ENCODE results near the gene CD7. TPM values are rescaled to one million over a fixed set of nuclear protein-coding genes. Genes with fewer than 3 reads are reported as not detected.

CD7 gene
- total and polyA plus RNA-seq, 8 donors, result 0.28 to 1.3 (median 0.98) TPM

- WGBS, 2 donors, result 44 to 51% methylated on average over 10 of the region's 10 CpGs
- H3K36me3 ChIP-seq, result peaks cover 0 to 14% (median 0%) of the 10 kb centered on the region in 3 donors
- no peak for ATAC-seq
- no peaks in the 10 kb centered on the region for H3K27me3 ChIP-seq
- no peak for TF ChIP-seq CTCF (IDR thresholded peaks at IDR 0.05)
- H3K4me1 ChIP-seq, result peaks cover 50 to 68% (median 52%) of the 10 kb centered on the region in 3 donors
- peak in 1 of 6 donors; percentile 42 for DNase-seq
- no peaks in the 10 kb centered on the region for H3K9me3 ChIP-seq
- no peak for FAIRE-seq
- H3K4me3 ChIP-seq, result no peak overlapping the region
- intact Hi-C loops (cut with DNase I), result no loop called here
- H3K27ac ChIP-seq, result peak overlapping the region in 2 of 4 donors; percentile 86 to 92
Measured at GRCh38 chr17:82269138-82269881, 48.1 kb downstream of the CD7 start.

- intact Hi-C loops (cut with DNase I), result no loop called here
- WGBS, 2 donors, result 7 to 8% methylated on average over 21 of the region's 21 CpGs
Measured at GRCh38 chr17:82267575-82268379, 49.6 kb downstream of the CD7 start.

GRCh38 chr17:82266142-82266541 is 51.3 kb downstream of the CD7 start:
- peaks cover 36 to 54% (median 41%) of the 10 kb centered on the region in 3 donors for H3K4me1 ChIP-seq
- intact Hi-C loops (cut with DNase I), result no loop called here
- DNase-seq, result peak in 1 of 6 donors; percentile 21
- no peak for FAIRE-seq
- no peak for ATAC-seq
- peaks cover 0 to 41% (median 0%) of the 10 kb centered on the region in 3 donors for H3K36me3 ChIP-seq
- H3K27me3 ChIP-seq, result no peaks in the 10 kb centered on the region
- H3K4me3 ChIP-seq, result no peak overlapping the region
- WGBS, 2 donors, result 85 to 87% methylated on average over 10 of the region's 10 CpGs
- H3K27ac ChIP-seq, result peak overlapping the region in 3 of 4 donors; percentile 85 to 98 (median 86)
- H3K9me3 ChIP-seq, result no peaks in the 10 kb centered on the region
- no peak for TF ChIP-seq CTCF (IDR thresholded peaks at IDR 0.05)

More at GRCh38 chr17:82267575-82268379, 49.6 kb downstream of the CD7 start:
- FAIRE-seq, result peak; percentile 73
- H3K4me3 ChIP-seq, result peak overlapping the region in 2 of 4 donors; percentile 6 to 23
- ATAC-seq, result peak; percentile 92 to 96 (median 94)
- peak overlapping the region; percentile 85 to 98 (median 89) for H3K27ac ChIP-seq
- no peaks in the 10 kb centered on the region for H3K27me3 ChIP-seq
- no peaks in the 10 kb centered on the region for H3K9me3 ChIP-seq
- peak; percentile 90 to 98 (median 96) for DNase-seq
- peaks cover 0 to 29% (median 0%) of the 10 kb centered on the region in 3 donors for H3K36me3 ChIP-seq
- no peak for TF ChIP-seq CTCF (IDR thresholded peaks at IDR 0.05)
- peaks cover 45 to 66% (median 52%) of the 10 kb centered on the region in 3 donors for H3K4me1 ChIP-seq

Other genes with a start within 250 kb of the CD7 start
- 10 to 100 TPM; 12.4 to 69.4 (median 31.5) TPM for gene FASN, start 219.4 kb downstream of the CD7 start, total RNA-seq
- 10 to 100 TPM; 31.8 to 50.2 TPM for gene FASN, start 219.4 kb downstream of the CD7 start, polyA plus RNA-seq
- gene CCDC57, start 104.8 kb downstream of the CD7 start, total RNA-seq, result 10 to 100 TPM; 19.6 to 31.8 (median 22.9) TPM
- 100 to 1,000 TPM; 135 to 176 TPM for gene CCDC57, start 104.8 kb downstream of the CD7 start, polyA plus RNA-seq
- gene SLC16A3, start 88.6 kb downstream of the CD7 start, total RNA-seq, result 10 to 100 TPM in 2 of 6 donors, 1 to 10 TPM in 4; 1.2 to 22.8 (median 4.2) TPM
- 1 to 10 TPM; 3.5 TPM for gene SLC16A3, start 88.6 kb downstream of the CD7 start, polyA plus RNA-seq
- 10 to 100 TPM; 47.1 to 81.6 (median 62.5) TPM for gene CSNK1D, start 43.9 kb downstream of the CD7 start, total RNA-seq
- 100 to 1,000 TPM; 101 to 107 TPM for gene CSNK1D, start 43.9 kb downstream of the CD7 start, polyA plus RNA-seq
- gene SECTM1, start 16.2 kb upstream of the CD7 start, total RNA-seq, result 1 to 10 TPM in 5 of 6 donors, under 1 TPM in 1; 0.74 to 7.4 (median 1.4) TPM
- gene SECTM1, start 16.2 kb upstream of the CD7 start, polyA plus RNA-seq, result 1 to 10 TPM; 1.5 to 3.3 TPM
- not detected for gene TEX19, start 41.6 kb upstream of the CD7 start, total RNA-seq
- not detected for gene TEX19, start 41.6 kb upstream of the CD7 start, polyA plus RNA-seq
- under 1 TPM in 3 of 6 donors, not detected in 3; 0.37 to 0.87 (median 0.74) TPM for gene UTS2R, start 54.2 kb upstream of the CD7 start, total RNA-seq
- gene UTS2R, start 54.2 kb upstream of the CD7 start, polyA plus RNA-seq, result not detected
- gene HEXD, start 100.7 kb upstream of the CD7 start, total RNA-seq, result 10 to 100 TPM; 25.9 to 57.3 (median 38.1) TPM
- gene HEXD, start 100.7 kb upstream of the CD7 start, polyA plus RNA-seq, result 100 to 1,000 TPM; 175 to 275 TPM
- gene OGFOD3, start 101.0 kb upstream of the CD7 start, total RNA-seq, result 10 to 100 TPM; 17.8 to 24.4 (median 19.9) TPM
- 10 to 100 TPM; 18.2 to 28.0 TPM for gene OGFOD3, start 101.0 kb upstream of the CD7 start, polyA plus RNA-seq
- gene CYBC1, start 133.1 kb upstream of the CD7 start, total RNA-seq, result 10 to 100 TPM; 29.3 to 66.9 (median 38.6) TPM
- 10 to 100 TPM; 46.4 to 54.9 TPM for gene CYBC1, start 133.1 kb upstream of the CD7 start, polyA plus RNA-seq
- 10 to 100 TPM; 21.3 to 42.8 (median 30.2) TPM for gene NARF, start 141.1 kb upstream of the CD7 start, total RNA-seq
- gene NARF, start 141.1 kb upstream of the CD7 start, polyA plus RNA-seq, result 10 to 100 TPM; 57.8 to 96.9 TPM
- 10 to 100 TPM; 18.6 to 27.9 (median 19.9) TPM for gene FOXK2, start 202.1 kb upstream of the CD7 start, total RNA-seq
- 10 to 100 TPM; 17.7 to 19.5 TPM for gene FOXK2, start 202.1 kb upstream of the CD7 start, polyA plus RNA-seq

Data from pancreas (tissue), 10 donors.